ENCODE data around the gene PTGS1. TPM values are rescaled to one million over a fixed set of nuclear protein-coding genes. Genes with fewer than 3 reads are reported as not detected.

The PTGS1 gene
- total and polyA plus RNA-seq, 2 of the 8 experiments (the other 6 are each of a cell fraction or from before 2014, with no cell fraction given): 1.1 to 1.9 TPM

GRCh38 chr9:122350577-122351355 is 20.1 kb upstream of the PTGS1 start:
- no peaks in the 10 kb centered on the region for H3K36me3 ChIP-seq (ENCODE audit: control insufficient read depth in 2 of 4, insufficient read depth in 4 of 4, low read length in 3 of 4)
- H3K4me1 ChIP-seq (replicated peaks in 1 of 4; ENCODE audit: control insufficient read depth in 3 of 4, insufficient read depth in 4 of 4, low read length in 3 of 4): peaks cover 0 to 9% (median 5%) of the 10 kb centered on the region in 4 experiments; a peak in 5 of 7 replicates
- H2AFZ ChIP-seq (ENCODE audit: low read length): no peak overlapping the region
- 0 out of 4 replicates have a peak, but pooled peaks cover 0 to 3% of the 10 kb centered on the region in 2 experiments for H3K9me3 ChIP-seq (ENCODE audit: insufficient read depth in 2 of 2, low read depth in 1 of 2, low read length in 1 of 2)
- POLR2A ChIA-PET (ENCODE audit: partially characterized antibody): interaction anchor here (0.7 to 1.6 kb wide), 3 partner anchors 86 to 226 kb away, joined by 3 to 4 read pairs (median 3); partner anchors contain the start of genes MRRF and RBM18
- 55% methylated on average over 11 of the region's 11 CpGs; no CpG with 5 or more reads in 1 of the 2 experiments for WGBS, 2 experiments (ENCODE audit: extremely low coverage in 1 of 2, insufficient coverage in 1 of 2, insufficient read length in 1 of 2, insufficient replicate concordance in 2 of 2, low coverage in 1 of 2, low lambda C conversion rate in 2 of 2, missing lambda C conversion rate in 1 of 2)
- H3K79me2 ChIP-seq (ENCODE audit: control insufficient read depth in 1 of 2, insufficient read depth in 2 of 2, low read length in 2 of 2): no peaks in the 10 kb centered on the region
- H2BK20ac ChIP-seq (ENCODE audit: low read length): no peak overlapping the region
- H2BK5ac ChIP-seq (ENCODE audit: low read depth, low read length): no peak overlapping the region
- no peak overlapping the region for H2BK120ac ChIP-seq (replicated peaks; ENCODE audit: low read depth, low read length)
- H2BK12ac ChIP-seq (ENCODE audit: low read depth, low read length): peak overlapping the region; percentile 31; the same call in 1 of the 2 replicates
- DNase-seq (ENCODE audit: low read depth in 1 of 2, low spot score in 2 of 2) (peak in 1 of 2 experiments; percentile 94), FAIRE-seq (peak; percentile 91)
- peaks cover 0 to 2% of the 10 kb centered on the region in 2 experiments for H4K20me1 ChIP-seq (replicated peaks in 1 of 2; ENCODE audit: control insufficient read depth in 1 of 2, insufficient read depth in 2 of 2, low read length in 2 of 2)
- H3K23ac ChIP-seq (ENCODE audit: insufficient read length): no peak overlapping the region
- H3K56ac ChIP-seq (replicated peaks; ENCODE audit: insufficient read length, low read depth, low read length): no peak overlapping the region
- H3K27ac ChIP-seq (ENCODE audit: low read depth, low read length): no peak overlapping the region
- H3K4me3 ChIP-seq (ENCODE audit: extremely low read depth in 1 of 4, insufficient read depth in 2 of 4, low read depth in 3 of 4, low read length in 4 of 4): no peak overlapping the region
- no peak overlapping the region for H4K8ac ChIP-seq (ENCODE audit: extremely low read depth, insufficient read depth, low read length)
- no peak overlapping the region for H3K9ac ChIP-seq (replicated peaks in 1 of 4; ENCODE audit: extremely low read depth in 1 of 4, low read depth in 3 of 4, low read length in 3 of 4)
- H2AK5ac ChIP-seq (ENCODE audit: low read depth, low read length): no peak overlapping the region
- H4K5ac ChIP-seq (ENCODE audit: insufficient read length, low read depth, low read length): no peak overlapping the region
- no peak overlapping the region for H3K4ac ChIP-seq (replicated peaks; ENCODE audit: insufficient read length, low read depth, low read length)
- H3K79me1 ChIP-seq (ENCODE audit: low read depth, low read length): no peaks in the 10 kb centered on the region
- H4K91ac ChIP-seq (replicated peaks; ENCODE audit: insufficient read length, low read length): no peak overlapping the region
- no peak overlapping the region for H3K14ac ChIP-seq (ENCODE audit: insufficient read length)
- no peak overlapping the region for H2BK15ac ChIP-seq (ENCODE audit: low read length)
- H3K18ac ChIP-seq (ENCODE audit: extremely low read depth, low read length): no peak overlapping the region
- CTCF ChIA-PET (ENCODE audit: partially characterized antibody): interaction anchor here (0.5 to 25.6 kb wide), 57 partner anchors 8 to 531 kb away, joined by 3 to 544 read pairs (median 4); partner anchors contain the start of genes LHX6, MORN5 and NDUFA8
- H3K27me3 ChIP-seq (replicated peaks in 1 of 4; ENCODE audit: control insufficient read depth in 3 of 4, extremely low read depth in 1 of 4, insufficient read depth in 3 of 4, low read length in 3 of 4): peaks cover 0 to 17% (median 9%) of the 10 kb centered on the region in 4 experiments; a peak in 6 of 7 replicates
- no peak overlapping the region for H3K4me2 ChIP-seq (ENCODE audit: insufficient read depth in 1 of 2, low read depth in 2 of 2, low read length in 2 of 2)
- peaks cover 3% of the 10 kb centered on the region for H3K23me2 ChIP-seq (ENCODE audit: low read depth, low read length)
- TF ChIP-seq PHF8 (conservative IDR thresholded peaks at IDR 0.05; ENCODE audit: low read depth, low read length): no peak
- TF ChIP-seq GTF2F1 (IDR thresholded peaks at IDR 0.05; ENCODE audit: borderline replicate concordance, low read depth, low read length): no peak
- TF ChIP-seq EGR1 (IDR thresholded peaks at IDR 0.05; ENCODE audit: borderline replicate concordance, low read depth, low read length): peak; percentile 75
- TF ChIP-seq RFX5 (IDR thresholded peaks at IDR 0.05; ENCODE audit: borderline replicate concordance, low read depth, low read length): no peak
- TF ChIP-seq MAX (IDR thresholded peaks at IDR 0.05): peak; percentile 48; the same call in 1 of the 2 replicates
- peak; percentile 100 for TF ChIP-seq RAD21 (IDR thresholded peaks at IDR 0.05 in 1 of 2, conservative IDR thresholded peaks at IDR 0.05 in 1 of 2; ENCODE audit: low read depth in 2 of 2, low read length in 2 of 2)
- no peak for TF ChIP-seq KDM5A (IDR thresholded peaks at IDR 0.05; ENCODE audit: low read length)
- no peak for TF ChIP-seq CBX5 (IDR thresholded peaks at IDR 0.05; ENCODE audit: low read depth, low read length)
- TF ChIP-seq KDM1A (IDR thresholded peaks at IDR 0.05; ENCODE audit: borderline replicate concordance, low read length): no peak; the same call in 1 of the 2 replicates
- TF ChIP-seq TAF1 (IDR thresholded peaks at IDR 0.05; ENCODE audit: low read depth, low read length): no peak

Measured in H1 (cell line).